HG02852 (cell line): ENCODE results near the gene HOXB7.

Experiments used
- ATAC-seq: cut with Tn5 transposase; IDR thresholded peaks from one replicate; pipeline ENCODE4 v1.9.1; 2021; ENCODE audit warnings: mild to moderate bottlenecking, moderate library complexity; ENCODE audit not compliant: unreplicated experiment

Gene HOXB7

DNA sequence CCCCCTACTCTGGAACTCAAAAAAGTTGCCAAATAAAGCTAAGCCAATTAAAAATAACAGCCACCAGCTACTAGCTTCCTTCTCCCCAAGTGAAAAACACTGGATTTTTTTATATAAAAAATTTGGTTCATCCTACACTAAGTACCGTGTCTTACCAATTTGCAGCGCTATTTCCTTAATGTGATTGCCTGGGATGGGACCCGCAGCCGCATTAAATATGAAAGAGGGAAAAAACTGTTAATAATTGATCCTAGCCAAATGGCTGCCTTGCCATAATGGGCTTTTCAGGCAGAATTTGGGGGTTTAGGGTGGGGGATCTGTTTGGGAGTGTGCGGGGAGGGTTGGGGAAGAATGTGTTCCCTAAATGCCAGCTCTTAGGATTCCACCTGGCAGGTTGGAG is 13.3 kb upstream of the HOXB7 start:
- ATAC-seq, result no peak

DNA sequence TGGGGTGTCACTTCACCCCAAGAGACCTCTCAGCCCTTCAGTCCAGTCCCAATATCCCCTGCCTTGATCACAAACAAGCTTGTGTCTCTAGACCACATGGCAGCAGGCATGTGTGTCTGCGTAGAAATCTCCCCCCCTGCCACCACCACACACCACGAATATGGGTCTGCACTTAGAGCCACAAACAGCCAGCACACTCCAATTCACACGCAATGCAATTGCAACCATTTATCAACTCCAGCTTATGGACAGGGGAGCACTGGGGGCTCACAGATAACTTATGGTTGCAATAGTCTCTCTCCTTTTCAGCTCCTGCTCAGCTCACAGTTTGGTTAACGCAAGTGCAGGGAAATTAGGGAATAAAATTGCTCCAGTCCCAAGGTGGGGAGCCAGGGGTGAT is 12.8 kb upstream of the HOXB7 start:
- no peak for ATAC-seq

DNA sequence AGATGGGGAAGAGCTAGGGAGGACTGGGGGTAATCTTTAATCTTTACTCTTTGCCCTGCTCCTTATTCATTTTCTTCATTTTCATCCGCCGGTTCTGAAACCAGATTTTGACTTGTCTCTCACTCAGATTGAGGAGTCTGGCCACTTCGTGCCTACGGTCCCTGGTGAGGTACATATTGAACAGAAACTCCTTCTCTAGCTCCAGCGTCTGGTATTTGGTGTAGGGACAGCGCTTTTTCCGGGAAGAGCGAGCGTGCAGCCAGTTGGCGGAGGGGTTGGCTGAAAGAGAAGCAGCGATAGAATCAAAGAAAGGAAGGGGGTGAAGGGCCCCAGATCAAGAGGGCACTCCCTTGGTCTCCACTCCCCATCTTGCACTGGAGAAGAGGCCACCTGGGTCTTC is 12.0 kb upstream of the HOXB7 start:
- ATAC-seq, result no peak

DNA sequence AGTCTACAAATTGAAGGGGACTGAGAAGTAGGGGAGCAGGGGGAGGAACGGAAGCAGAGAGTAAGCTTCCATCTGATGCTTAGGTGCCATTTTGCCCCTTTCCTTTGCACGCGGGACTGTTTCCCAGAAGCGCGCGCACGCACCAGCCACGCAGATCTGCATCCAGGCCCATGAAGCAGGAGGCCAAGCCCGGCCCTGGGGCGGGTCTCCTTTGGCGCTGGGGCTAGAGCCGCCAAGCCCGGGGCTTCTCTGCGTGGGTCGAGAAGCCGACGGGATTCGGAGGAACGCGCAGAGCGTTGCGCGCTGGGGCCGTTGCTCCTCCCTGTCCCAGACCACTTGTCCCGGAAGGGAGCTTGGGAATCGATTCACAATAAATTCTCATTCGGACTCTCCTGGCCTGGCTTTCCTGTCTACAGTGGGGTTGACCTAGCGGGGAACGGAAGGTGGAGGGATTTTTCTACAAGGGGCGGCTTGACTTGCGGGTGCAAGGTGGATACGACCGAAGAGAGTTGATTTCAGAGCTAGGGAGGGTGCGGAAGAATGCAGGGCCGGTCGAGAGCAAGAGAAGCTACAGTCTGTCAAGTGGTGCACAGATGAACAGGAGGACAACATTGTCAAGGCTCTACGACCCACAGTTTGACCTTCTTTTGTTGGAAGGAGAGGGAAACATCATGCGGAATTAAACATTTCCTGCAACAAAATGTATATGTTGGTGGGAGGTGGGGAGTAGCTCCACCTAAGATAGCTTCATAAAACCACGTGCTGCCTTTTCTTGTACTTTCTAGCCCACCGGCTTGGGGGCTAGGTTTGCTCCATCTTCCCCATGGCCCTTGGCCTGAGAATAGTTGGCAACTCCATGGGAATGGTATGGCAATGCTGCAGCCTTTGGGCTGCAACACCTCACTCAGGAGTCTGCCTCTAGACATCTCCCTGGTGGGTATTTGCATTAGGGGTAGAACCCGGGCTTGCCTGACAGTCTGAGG is 10.9 kb upstream of the HOXB7 start:
- ATAC-seq, result no peak

DNA sequence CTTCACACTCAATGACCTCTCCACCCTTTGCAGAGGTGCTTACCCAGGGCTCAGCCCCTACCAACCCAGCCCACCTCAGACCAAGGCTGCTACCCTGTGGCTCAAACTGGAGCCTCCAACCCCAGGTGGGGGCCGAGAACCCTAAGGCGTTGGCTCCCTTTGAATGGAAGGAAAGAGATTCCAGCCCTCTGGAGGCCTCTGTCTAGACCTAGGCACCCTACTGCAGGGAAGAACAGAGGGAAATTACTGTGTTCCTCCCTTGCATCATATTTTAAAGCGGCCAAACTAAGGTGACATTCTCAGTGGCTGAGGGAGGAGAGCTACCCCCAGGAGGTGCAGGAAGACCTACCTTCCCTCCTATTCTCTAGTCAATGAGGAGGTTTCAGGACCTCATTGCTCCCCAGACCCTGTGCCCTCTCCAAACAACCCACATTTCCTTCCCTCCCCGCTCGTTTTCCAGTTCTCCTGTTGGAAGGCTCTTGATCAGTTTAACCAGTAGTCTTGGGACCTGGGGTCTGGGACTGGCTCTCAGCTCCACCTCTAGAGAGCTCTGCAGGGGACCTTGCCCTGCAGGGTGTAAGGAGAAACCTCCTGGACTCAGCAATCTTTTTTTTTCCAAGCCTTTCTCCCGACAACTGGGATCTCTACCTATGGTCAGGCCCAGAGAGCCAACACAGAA is 9.8 kb upstream of the HOXB7 start:
- no peak for ATAC-seq

DNA sequence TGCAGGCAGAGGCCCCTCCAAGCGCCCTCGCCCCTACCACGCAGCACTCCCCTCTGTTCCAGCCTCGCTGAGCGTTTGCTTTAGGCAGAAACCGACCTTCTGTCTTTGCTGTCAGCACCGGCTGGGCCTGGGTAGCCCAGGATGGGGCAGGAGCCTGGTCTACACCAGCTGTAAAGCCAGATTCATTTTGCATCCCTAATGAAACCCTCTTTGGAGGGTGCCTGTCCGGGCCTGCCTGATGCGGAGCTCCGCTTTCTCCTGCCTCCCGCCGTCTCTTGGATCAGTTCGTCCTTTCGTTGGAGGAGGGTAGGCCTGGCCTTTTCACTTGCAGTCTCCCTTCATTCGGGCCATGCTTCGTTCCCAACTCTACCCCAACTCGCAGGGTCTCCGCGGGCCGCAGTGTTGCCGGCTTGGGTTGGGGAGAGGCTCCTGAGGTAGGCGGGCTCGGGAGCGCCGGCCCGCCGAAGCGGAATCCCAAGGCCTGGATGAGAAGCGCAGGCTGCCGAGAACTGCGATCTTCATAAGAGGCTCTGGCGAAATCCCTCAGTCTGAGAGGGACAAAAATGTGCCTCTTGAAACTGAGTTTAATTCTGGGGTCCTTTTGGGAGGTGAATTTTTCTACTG is 9.1 kb upstream of the HOXB7 start:
- ATAC-seq, result no peak

DNA sequence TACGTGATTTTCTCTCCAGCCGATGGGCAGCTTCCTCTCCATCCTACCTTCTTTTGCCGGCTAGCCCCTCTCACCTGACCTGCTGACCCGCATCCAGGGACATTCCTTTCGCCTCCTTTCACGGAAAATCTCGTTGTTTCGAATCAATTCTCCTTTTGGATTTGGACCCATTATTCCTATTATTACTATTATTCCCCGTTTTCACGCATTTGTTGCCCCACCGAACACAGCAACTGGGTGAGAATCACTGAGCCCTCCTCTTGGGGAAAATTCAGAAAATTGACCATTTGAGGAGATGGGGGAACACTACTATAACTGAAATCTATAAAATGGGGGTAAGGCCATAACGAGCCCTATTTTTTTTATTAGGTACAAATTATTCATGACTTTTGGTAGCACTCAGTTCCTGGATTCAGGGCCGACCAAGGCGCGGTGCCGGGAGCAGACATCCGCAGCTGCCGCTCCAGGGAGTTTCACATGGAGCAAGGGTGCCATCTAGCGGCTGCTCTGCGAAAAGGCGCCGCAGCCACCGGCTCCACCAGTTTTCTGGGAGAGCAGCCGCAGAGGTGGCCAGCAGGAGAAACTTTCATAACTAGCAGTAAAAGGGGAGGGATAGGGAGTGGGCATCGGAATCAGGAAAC is 7.6 kb upstream of the HOXB7 start:
- ATAC-seq, result no peak

DNA sequence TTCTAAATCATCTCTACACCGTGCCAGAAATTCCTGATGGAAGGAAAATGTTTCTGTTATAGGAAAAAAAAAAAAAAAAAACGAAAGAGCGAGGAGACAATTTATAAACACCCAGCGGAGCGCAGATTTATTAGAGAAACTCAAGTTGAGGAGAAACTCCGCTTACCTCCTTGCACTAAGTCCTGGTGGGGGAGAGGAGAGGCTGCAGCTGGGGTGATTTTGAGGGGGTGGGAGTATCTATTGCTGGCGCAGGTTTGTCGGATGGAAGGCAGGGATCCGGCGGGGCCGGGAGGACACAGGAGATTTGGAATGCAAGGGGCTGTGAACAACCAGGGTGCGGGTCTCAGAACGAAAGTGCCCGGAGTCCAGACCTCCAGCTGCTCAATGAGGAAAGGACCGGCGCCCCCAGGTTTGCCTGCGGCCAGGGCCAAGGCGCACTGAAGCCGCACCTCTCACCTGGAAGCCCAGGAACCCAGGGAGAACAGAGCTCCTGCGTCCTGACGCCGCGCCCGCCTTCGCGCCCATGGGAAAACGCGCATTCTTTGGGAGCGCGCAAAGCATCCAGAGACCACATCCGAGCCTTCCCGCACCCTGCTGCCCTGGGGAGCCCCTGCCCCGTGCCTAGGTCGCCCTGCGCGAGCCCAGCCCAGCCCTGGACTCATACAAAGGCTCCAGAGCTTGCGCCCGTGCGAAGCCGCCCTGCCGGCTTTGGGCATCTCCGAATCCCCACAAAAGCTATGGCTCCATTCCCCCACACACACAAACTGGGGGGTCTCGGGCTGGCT is 6.8 kb upstream of the HOXB7 start:
- ATAC-seq, result no peak

DNA sequence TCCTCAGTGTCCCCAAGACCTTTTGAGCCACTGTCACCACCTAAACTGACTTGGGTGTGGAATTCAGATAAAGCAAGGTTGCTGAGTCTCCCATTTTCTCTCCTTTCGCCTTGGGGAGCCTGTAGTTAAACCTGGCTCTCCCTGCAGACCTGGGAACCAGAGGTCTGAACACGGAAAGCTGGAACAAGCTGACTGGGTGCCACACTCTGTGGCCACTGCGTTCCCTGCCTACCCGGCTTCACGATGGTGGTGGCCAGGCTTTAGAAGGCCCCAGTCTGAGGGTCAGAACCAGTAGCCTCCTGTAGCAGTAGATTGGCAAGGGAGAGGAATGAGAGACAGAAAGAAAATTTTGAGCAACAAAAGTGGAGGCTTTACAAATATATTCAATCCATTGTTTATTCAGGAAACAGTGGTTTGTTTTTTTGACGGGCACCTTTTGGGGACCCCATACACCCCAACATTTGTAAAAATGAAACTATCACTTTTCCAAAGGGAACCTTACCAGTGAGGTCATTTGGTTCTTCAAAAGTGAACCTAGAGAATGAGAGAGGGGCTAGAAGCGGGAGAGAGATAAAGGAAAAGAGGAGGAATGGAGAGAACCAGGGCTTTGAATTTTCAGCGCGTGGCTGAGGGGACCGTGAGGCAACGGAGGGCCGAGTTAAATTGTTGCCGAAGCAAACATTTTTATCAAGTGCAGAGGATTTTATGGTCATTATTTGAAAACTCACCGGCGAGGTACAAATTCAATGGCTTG is 6.1 kb upstream of the HOXB7 start:
- ATAC-seq, result no peak

DNA sequence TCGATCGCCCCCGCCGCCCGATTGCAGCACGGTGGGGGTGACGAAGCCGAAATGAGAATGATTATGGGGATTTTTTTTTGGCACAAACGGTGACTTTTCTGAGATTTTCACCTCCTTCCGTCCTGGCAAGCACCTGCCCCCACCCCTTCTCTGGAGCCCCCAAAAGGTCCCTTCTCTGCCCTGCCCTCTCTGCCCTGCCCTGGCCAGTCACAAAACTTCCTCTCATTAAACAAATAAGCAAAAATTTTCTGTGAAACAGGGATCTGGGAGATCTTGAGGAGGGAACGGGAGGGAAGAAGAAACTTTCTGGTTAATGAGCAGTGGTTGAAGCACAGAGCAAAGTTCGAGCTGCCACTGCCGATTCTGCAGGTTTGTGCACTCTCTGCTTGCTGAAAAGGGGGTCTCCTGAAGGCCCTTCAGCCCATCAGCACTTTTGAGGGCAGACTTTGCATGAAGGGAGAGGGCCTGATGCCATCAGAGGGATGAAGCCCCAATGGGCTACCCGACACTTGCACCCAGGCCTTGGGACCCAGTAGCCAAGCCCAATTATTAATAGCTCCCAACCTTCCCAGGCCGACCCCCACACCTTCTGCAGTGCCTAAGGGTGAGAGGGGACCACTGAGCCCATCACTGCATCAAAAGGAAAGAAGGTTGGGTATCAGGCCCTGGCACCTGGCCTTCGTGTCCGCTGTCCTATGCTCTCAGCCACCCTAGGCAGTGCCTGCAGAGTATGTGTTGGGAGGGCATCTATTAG is 5.3 kb upstream of the HOXB7 start:
- ATAC-seq, result no peak

DNA sequence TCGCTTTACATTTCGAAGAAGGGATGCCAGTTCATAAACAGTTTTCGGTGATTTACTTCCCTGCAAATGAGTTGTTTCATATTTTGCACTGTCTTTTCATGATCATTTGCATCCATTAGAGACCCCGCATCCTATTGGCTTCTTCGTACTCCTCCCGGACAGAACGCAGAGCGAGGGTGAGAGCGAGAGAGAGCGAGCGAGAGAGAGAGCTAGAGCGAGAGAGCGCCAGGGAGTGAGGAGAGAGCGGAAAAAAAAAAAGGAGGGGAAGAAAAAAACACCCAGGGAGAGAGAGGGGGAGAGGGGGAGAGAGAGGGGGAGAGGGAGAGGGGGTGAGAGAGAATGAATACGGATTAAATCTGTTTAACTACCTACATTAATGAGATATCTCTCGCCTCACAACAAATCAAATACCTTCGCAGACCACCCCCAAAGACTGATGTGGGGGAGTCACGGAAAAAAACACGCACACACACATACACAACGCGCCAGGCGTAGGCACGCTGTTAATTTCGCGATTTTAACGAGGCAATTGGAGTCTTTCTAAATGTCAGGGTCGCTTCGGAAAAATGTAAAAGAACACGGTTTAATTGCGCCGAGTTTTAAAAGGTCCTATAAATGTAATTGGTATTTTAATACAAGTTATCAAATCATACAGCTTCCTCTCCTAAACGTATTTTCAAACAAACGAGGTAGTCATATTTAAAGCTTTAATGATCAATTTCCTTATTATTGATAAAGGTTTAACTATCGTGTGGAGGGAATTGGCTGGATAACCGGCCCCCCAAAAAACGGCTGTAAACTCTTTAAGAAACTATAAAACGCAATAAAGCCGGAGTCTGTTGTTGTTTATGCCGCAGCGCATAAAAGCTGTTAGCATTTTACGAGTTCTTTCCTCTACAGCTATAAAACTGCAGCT is 4.5 kb upstream of the HOXB7 start, which contains the start of gene HOXB8:
TSS of gene HOXB8 (minus strand) at position 246 of the 916 bp plus-strand sequence. CDS start 588 bp downstream, outside the sequence.
- no peak for ATAC-seq

DNA sequence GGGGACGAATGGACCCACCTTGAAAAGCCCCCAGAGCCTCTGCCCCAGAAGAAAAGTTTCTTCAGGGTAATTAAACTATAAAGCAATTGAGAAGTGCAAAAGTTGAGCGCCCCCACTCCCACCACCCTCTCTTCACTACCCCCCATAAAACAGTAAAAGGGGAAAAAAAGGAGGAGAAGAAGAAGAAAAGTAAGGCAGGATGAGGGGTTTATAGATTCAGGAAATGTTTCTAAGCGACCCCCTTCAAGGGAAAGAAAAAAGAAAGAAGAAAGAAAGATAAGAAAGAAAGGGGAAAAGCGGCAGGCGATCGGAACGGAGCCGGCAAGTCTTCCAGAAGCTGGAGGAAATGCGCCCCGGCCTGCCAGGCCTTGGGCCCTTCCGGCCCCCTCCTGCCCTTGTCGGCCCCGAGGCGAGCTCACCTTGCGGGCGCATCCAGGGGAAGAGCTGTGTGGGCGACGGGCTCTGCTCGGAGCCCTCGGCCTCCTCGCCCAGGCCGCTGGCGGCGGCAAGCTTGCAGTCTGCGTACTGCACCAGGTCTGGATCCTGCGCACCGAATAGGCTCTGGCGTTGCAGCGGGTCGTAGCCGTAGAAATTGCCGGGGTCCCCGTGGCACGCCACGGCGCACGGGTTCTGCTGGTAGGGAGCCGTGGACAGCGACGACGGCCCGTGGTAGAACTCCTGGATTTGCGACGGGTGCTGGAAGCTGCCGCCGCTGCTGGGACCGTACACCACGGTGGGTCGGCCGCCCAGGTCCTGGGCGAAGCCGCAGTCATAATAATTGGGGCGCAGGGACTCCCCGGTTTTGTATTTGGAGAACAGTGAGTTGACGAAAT is 3.3 kb upstream of the HOXB7 start:
- ATAC-seq, result no peak

DNA sequence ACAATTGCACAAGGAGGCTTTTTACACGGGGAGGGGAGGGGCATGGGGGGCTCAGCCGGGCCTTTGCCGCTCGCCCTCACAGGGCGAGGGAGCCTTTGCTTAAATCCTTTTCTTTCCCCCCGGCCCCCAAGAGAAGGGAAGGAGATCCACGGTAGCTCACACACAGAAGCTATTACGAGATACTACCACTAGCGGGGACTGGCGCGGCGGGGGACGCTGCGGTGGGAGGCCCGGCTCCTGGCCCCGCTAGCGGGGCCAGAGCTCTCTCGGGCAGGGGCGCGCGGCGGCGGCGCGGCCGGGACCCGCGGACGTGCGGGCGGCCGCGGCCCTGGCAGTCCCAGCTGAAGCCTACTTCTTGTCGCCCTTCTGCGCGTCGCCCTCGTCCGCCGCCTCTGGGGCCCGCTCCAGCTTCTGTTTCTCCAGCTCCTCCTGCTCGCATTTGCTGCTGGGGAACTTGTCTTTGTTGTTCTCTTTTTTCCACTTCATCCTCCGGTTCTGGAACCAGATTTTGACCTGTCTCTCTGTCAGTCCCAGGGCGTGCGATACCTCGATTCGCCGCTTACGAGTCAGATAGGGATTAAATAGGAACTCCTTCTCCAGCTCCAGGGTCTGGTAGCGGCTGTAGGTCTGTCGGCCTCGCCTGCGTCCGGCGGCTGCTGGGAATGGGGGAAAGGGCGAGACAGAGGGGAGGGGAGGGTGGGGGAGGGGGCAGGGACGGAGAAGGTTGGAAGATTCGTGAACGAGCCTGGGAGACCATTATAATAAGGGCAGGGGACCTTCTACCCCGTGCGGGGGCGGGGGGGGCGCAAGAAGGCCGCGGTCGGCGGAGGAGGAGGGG is 2.3 kb upstream of the HOXB7 start:
- ATAC-seq, result no peak

DNA sequence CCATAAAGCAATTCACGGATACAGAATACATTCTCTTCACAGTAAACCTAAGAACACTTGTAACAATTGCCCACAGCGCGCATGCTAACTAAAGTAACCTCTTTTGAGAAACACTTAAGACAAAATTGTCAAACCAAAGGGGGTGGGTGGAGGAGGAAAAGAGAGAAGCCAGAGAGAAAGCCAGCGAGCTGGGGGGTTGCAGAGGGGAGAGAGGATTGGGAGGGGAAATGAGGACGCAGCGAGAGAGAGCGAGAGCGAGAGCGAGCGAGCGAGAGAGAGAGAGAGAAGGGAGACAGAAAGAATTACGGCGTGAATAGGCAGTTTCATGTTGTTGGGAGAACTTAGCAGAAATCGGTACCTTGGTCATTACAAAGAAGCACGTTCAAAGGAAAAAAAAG is 1.6 kb upstream of the HOXB7 start:
- ATAC-seq, result no peak

DNA sequence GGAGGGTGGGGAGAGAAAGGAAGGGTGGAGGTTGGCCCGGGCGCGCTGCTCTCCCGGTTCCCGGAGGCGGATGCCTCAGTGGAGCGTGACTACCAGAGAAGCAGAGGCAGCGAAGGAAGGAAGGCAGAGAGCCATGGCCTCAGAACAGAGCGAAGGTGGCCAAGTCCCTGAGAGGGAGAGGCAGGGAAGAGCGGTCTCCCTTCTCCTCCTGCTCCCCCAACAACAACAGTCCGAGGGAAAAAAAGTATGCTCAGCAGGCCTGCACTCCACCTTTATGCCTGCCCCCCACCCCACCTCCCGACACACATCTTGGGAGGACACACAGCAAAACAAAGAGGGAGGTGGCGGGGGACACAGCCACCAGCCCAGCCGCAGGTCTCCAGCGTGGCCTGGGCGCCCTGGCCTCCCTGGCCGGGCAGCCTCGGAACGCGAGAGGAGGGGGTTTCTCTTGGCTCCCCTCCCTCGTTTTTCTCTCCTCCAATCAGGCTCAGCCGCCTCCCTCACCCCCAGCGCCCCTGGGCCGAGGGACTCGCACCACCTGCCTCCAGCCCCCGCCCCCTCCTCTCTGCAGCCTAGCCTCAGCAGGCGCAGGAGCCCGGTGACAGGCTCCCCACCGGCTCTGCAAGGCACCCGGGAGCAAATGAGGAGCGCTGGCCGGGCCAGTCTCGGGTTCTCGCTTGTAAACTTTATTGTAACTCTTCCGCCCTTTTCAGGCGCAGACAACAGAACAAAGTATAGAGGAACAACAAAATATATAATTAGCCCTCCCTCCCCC is 1.1 kb upstream of the HOXB7 start:
- ATAC-seq, result no peak
